HEK293 (cell line): ENCODE results near the gene STIP1.

Experiments
- CTCF ChIA-PET: fragments of 350-600 bp; formaldehyde crosslinking; extraction: SDS; loops from one replicate; lab custom pipeline; 2021; ENCODE audit warnings: antibody characterized with exemption; lab: Yijun Ruan, JAX
- POLR2A ChIA-PET: fragments of 300-600 bp; formaldehyde crosslinking; extraction: SDS; loops from one replicate; lab custom pipeline; 2020; ENCODE audit warnings: antibody characterized with exemption, inconsistent platforms; lab: Yijun Ruan, JAX
- H3K27ac ChIP-seq: fragments of 200-500 bp; sonication (Bioruptor generic); 2 replicates; pipeline ENCODE4 v1.5.1; 2014; ENCODE audit warnings: low read depth, low read length, control low read depth, inconsistent platforms; ENCODE audit errors: extremely low read depth
- H3K36me3 ChIP-seq, 2 experiments: fragments of 200-500 bp in 1 of 2; sonication (Bioruptor generic) in 1 of 2; 1 replicate in 1 of 2; 2 replicates in 1 of 2; pipeline ENCODE4 v1.5.1; 2014 to 2017; ENCODE audit warnings: inconsistent platforms in 2 of 2, low read length in 2 of 2; ENCODE audit not compliant: control insufficient read depth in 2 of 2, insufficient read depth in 1 of 2
- H3K4me1 ChIP-seq: fragments of 200-500 bp; sonication (Bioruptor generic); 2 replicates; pipeline ENCODE4 v1.5.1; 2014; ENCODE audit warnings: mild to moderate bottlenecking, low read length, inconsistent platforms; ENCODE audit not compliant: control insufficient read depth, insufficient read depth
- H3K4me3 ChIP-seq: 2 replicates; pipeline ENCODE4 v1.5.1; 2011; ENCODE audit warnings: low read depth, mild to moderate bottlenecking, control low read depth, low read length, moderate library complexity
- H3K9me3 ChIP-seq: fragments of 200-500 bp; sonication (Bioruptor generic); 2 replicates; pipeline ENCODE4 v1.5.1; 2014; ENCODE audit warnings: low read depth, low read length, inconsistent platforms; ENCODE audit not compliant: control insufficient read depth, insufficient read depth
- EGR2 ChIP-seq: fragments of 450-650 bp; formaldehyde crosslinking; IDR thresholded peaks from 2 replicates; pipeline ENCODE4 v1.5.1; 2016; ENCODE audit warnings: low read depth, missing biosample characterization, missing genetic modification characterization
- KLF17 ChIP-seq: fragments of 450-650 bp; formaldehyde crosslinking; IDR thresholded peaks from 2 replicates; pipeline ENCODE4 v1.5.1; 2016; ENCODE audit warnings: missing biosample characterization, missing genetic modification characterization
- KLF8 ChIP-seq: fragments of 450-650 bp; formaldehyde crosslinking; IDR thresholded peaks from 2 replicates; pipeline ENCODE4 v1.5.1; 2016; ENCODE audit warnings: missing biosample characterization, missing genetic modification characterization
- MZF1 ChIP-seq: fragments of 450-650 bp; formaldehyde crosslinking; IDR thresholded peaks from 2 replicates; pipeline ENCODE4 v1.5.1; 2017; ENCODE audit warnings: missing biosample characterization, missing genetic modification characterization, borderline replicate concordance
- PRDM1 ChIP-seq: fragments of 450-650 bp; formaldehyde crosslinking; IDR thresholded peaks from 2 replicates; pipeline ENCODE4; 2016; ENCODE audit warnings: missing biosample characterization, missing genetic modification characterization
- TCF7L2 ChIP-seq: IDR thresholded peaks from 2 replicates; pipeline ENCODE4 v1.6.1; 2011; ENCODE audit warnings: low read depth, mild to moderate bottlenecking, inconsistent platforms, low read length, moderate library complexity, borderline replicate concordance
- TRIM28 ChIP-seq: IDR thresholded peaks from 2 replicates; pipeline ENCODE4 v1.6.1; 2011; ENCODE audit warnings: low read length, control low read depth, borderline replicate concordance
- ZBTB17 ChIP-seq: fragments of 450-650 bp; formaldehyde crosslinking; IDR thresholded peaks from 2 replicates; pipeline ENCODE4 v1.5.1; 2016; ENCODE audit warnings: missing biosample characterization, missing genetic modification characterization
- ZBTB26 ChIP-seq: fragments of 450-650 bp; formaldehyde crosslinking; optimal IDR thresholded peaks from 2 replicates; pipeline ENCODE3; 2016; ENCODE audit warnings: missing biosample characterization, mild to moderate bottlenecking, missing genetic modification characterization
- ZBTB44 ChIP-seq: fragments of 450-650 bp; IDR thresholded peaks from 2 replicates; pipeline ENCODE4 v1.5.1; 2018; ENCODE audit warnings: missing biosample characterization, mild to moderate bottlenecking, missing genetic modification characterization
- ZBTB48 ChIP-seq: fragments of 450-650 bp; formaldehyde crosslinking; IDR thresholded peaks from 2 replicates; pipeline ENCODE4 v1.5.1; 2016; ENCODE audit warnings: missing biosample characterization, missing genetic modification characterization
- ZBTB49 ChIP-seq: fragments of 450-650 bp; formaldehyde crosslinking; IDR thresholded peaks from 2 replicates; pipeline ENCODE4 v1.5.1; 2016; ENCODE audit warnings: missing biosample characterization, missing genetic modification characterization, low read depth
- ZNF24 ChIP-seq: fragments of 450-650 bp; formaldehyde crosslinking; IDR thresholded peaks from 2 replicates; pipeline ENCODE4 v1.5.1; 2016; ENCODE audit warnings: missing biosample characterization, missing genetic modification characterization
- ZNF280D ChIP-seq: fragments of 450-650 bp; formaldehyde crosslinking; IDR thresholded peaks from 2 replicates; pipeline ENCODE4 v1.5.1; 2016; ENCODE audit warnings: missing biosample characterization, missing genetic modification characterization
- ZNF433 ChIP-seq: fragments of 450-650 bp; formaldehyde crosslinking; IDR thresholded peaks from 2 replicates; pipeline ENCODE4 v1.5.1; 2016; ENCODE audit warnings: missing biosample characterization, missing genetic modification characterization, low read depth
- ZNF510 ChIP-seq: fragments of 450-650 bp; formaldehyde crosslinking; IDR thresholded peaks from 2 replicates; pipeline ENCODE4 v1.5.1; 2018; ENCODE audit warnings: mild to moderate bottlenecking, missing genetic modification characterization, missing biosample characterization; ENCODE audit not compliant: insufficient replicate concordance
- ZNF549 ChIP-seq: fragments of 450-650 bp; IDR thresholded peaks from 2 replicates; pipeline ENCODE4 v1.5.1; 2018; ENCODE audit warnings: missing biosample characterization, missing genetic modification characterization, mild to moderate bottlenecking, inconsistent platforms, moderate library complexity
- ZNF561 ChIP-seq: fragments of 450-650 bp; IDR thresholded peaks from 2 replicates; pipeline ENCODE4 v1.5.1; 2018; ENCODE audit warnings: missing biosample characterization, missing genetic modification characterization, borderline replicate concordance
- ZNF600 ChIP-seq: fragments of 450-650 bp; formaldehyde crosslinking; IDR thresholded peaks from 2 replicates; pipeline ENCODE4 v1.5.1; 2016; ENCODE audit warnings: missing biosample characterization, missing genetic modification characterization
- ZSCAN5A ChIP-seq: fragments of 450-650 bp; formaldehyde crosslinking; IDR thresholded peaks from 2 replicates; pipeline ENCODE4 v1.5.1; 2016; ENCODE audit warnings: missing biosample characterization, missing genetic modification characterization
- ZXDB ChIP-seq: fragments of 450-650 bp; formaldehyde crosslinking; IDR thresholded peaks from 2 replicates; pipeline ENCODE4 v1.5.1; 2016; ENCODE audit warnings: missing biosample characterization, missing genetic modification characterization

Gene STIP1

GRCh38 chr11:64180891-64181290 is 5.1 kb upstream of the STIP1 start:
- Histone ChIP-seq H3K27ac (no peak overlapping the region), H3K4me3 (no peak overlapping the region), H3K36me3 (peaks cover 0 to 16% of the 10 kb centered on the region in 2 experiments; a peak in 1 of 3 replicates), H3K4me1 (no peaks in the 10 kb centered on the region), H3K9me3 (no peaks in the 10 kb centered on the region)
- ChIA-PET POLR2A (interaction anchor here (1.0 to 1.5 kb wide), 5 partner anchors 17 to 137 kb away, joined by 3 to 8 read pairs (median 5); partner anchors contain the start of genes FKBP2, NUDT22, PPP1R14B and PRDX5), CTCF (interaction anchor here (0.7 kb wide), 1 partner anchor 143 kb away, joined by 3 read pairs; no protein-coding TSS in a partner anchor)
- TF ChIP-seq ZNF280D (tag by site-specific recombination) (no peak), ZNF433 (tag by site-specific recombination) (no peak), KLF8 (no peak), ZBTB49 (tag by site-specific recombination) (no peak), MZF1 (tag by site-specific recombination) (no peak), ZBTB26 (tag by site-specific recombination) (no peak), ZNF549 (no peak), ZSCAN5A (tag by site-specific recombination) (no peak), PRDM1 (tag by site-specific recombination) (no peak), EGR2 (tag by site-specific recombination) (no peak), TCF7L2 (no peak)

GRCh38 chr11:64181506-64182411 is 4.2 kb upstream of the STIP1 start:
- Histone ChIP-seq H3K4me1 (no peaks in the 10 kb centered on the region), H3K36me3 (peaks cover 0 to 16% of the 10 kb centered on the region in 2 experiments; a peak in 1 of 3 replicates), H3K9me3 (no peaks in the 10 kb centered on the region), H3K27ac (peak overlapping the region; percentile 38; the same call in 1 of the 2 replicates), H3K4me3 (no peak overlapping the region)
- ChIA-PET POLR2A (interaction anchor here (0.5 to 1.5 kb wide), 10 partner anchors 12 to 500 kb away, joined by 3 to 8 read pairs (median 4); partner anchors contain the start of genes FKBP2, NUDT22, PPP1R14B and PRDX5), CTCF (interaction anchor here (0.6 to 1.1 kb wide), 3 partner anchors 69 to 477 kb away, joined by 3 to 5 read pairs (median 4); no protein-coding TSS in a partner anchor)
- TF ChIP-seq ZNF24 (peak; percentile 82), ZBTB48 (tag by site-specific recombination) (peak; percentile 89), ZNF510 (no peak), ZNF600 (tag by site-specific recombination) (peak; percentile 31; the same call in 1 of the 2 replicates), KLF17 (tag by site-specific recombination) (0 out of 2 replicates have a peak, but pooled peaks have one; percentile 50), ZNF561 (tag by site-specific recombination) (0 out of 2 replicates have a peak, but pooled peaks have one; percentile 32), TRIM28 (0 out of 2 replicates have a peak, but pooled peaks have one; percentile 54), ZBTB17 (peak; percentile 78), ZBTB44 (tag by site-specific recombination) (peak; percentile 64; the same call in 1 of the 2 replicates), ZXDB (peak; percentile 61; the same call in 1 of the 2 replicates)
